CD14-positive monocyte (primary cell): ENCODE results near the gene ONECUT1. TPM values are rescaled to one million over a fixed set of nuclear protein-coding genes. Genes with fewer than 3 reads are reported as not detected.

Experiments used
- DNase-seq, 3 donors: peaks; one replicate each; pipeline ENCODE4 v3.0.0-alpha.2; 2011 to 2022
- H2AFZ ChIP-seq: 2 replicates; pipeline ENCODE4 v1.6.0; 2012; ENCODE audit warnings: mild to moderate bottlenecking, low read depth, low read length, inconsistent platforms; ENCODE audit not compliant: insufficient read depth, poor library complexity, severe bottlenecking
- H3K27ac ChIP-seq, 2 donors: 1 replicate in 1 of 2; 2 replicates in 1 of 2; pipeline ENCODE4 v1.5.1; 2012 to 2013; ENCODE audit warnings: low read length in 2 of 2, control low read depth in 1 of 2, inconsistent platforms in 1 of 2, low read depth in 1 of 2, mild to moderate bottlenecking in 1 of 2
- H3K27me3 ChIP-seq, 2 donors: one replicate each; pipeline versions ENCODE4 v1.6.0 to v1.6.1; 2011 to 2013; ENCODE audit warnings: low read length in 2 of 2; ENCODE audit not compliant: control insufficient read depth in 2 of 2, insufficient read depth in 2 of 2
- H3K36me3 ChIP-seq, 2 donors: replicated peaks in 1 of 2; 1 replicate in 1 of 2; 2 replicates in 1 of 2; pipeline versions ENCODE4 v1.5.1 to v1.6.1; 2012 to 2013; ENCODE audit warnings: low read length in 2 of 2, control low read depth in 1 of 2, inconsistent platforms in 1 of 2, mild to moderate bottlenecking in 1 of 2; ENCODE audit not compliant: insufficient read depth in 2 of 2, control insufficient read depth in 1 of 2
- H3K4me1 ChIP-seq, 2 donors: 1 replicate in 1 of 2; 2 replicates in 1 of 2; pipeline versions ENCODE4 v1.5.1 to v1.6.1; 2012 to 2013; ENCODE audit warnings: low read length in 2 of 2, control low read depth in 1 of 2, inconsistent platforms in 1 of 2, mild to moderate bottlenecking in 1 of 2, moderate library complexity in 1 of 2; ENCODE audit not compliant: insufficient read depth in 2 of 2, control insufficient read depth in 1 of 2
- H3K4me2 ChIP-seq: replicated peaks from 2 replicates; pipeline ENCODE3; 2012; ENCODE audit warnings: low read length, moderate library complexity, mild to moderate bottlenecking; ENCODE audit not compliant: poor library complexity, severe bottlenecking; ENCODE audit errors: extremely low read depth
- H3K4me3 ChIP-seq, 3 experiments: fragments of 200-600 bp in 1 of 3; sonication (generic) in 1 of 3; replicated peaks in 1 of 3; 1 replicate in 2 of 3; 2 replicates in 1 of 3; pipeline ENCODE4 v1.5.1; 2011 to 2013; ENCODE audit warnings: low read length in 3 of 3, mild to moderate bottlenecking in 3 of 3, control low read depth in 2 of 3, low read depth in 2 of 3, inconsistent platforms in 1 of 3, moderate library complexity in 1 of 3
- H3K79me2 ChIP-seq: 2 replicates; pipeline ENCODE4 v1.6.0; 2012; ENCODE audit warnings: mild to moderate bottlenecking, control low read depth, inconsistent platforms, low read length, moderate library complexity; ENCODE audit not compliant: insufficient read depth
- H3K9ac ChIP-seq: 2 replicates; pipeline ENCODE4 v1.6.0; 2017; ENCODE audit warnings: low read length, mild to moderate bottlenecking; ENCODE audit not compliant: insufficient read depth, poor library complexity, severe bottlenecking
- H3K9me3 ChIP-seq, 2 donors: replicated peaks in 1 of 2; 1 replicate in 1 of 2; 2 replicates in 1 of 2; pipeline versions ENCODE4 v1.5.1 to v1.6.1; 2012 to 2013; ENCODE audit warnings: low read length in 2 of 2, control low read depth in 1 of 2; ENCODE audit not compliant: control insufficient read depth in 1 of 2, insufficient read depth in 1 of 2
- H4K20me1 ChIP-seq: 2 replicates; pipeline ENCODE4 v1.6.0; 2012; ENCODE audit warnings: mild to moderate bottlenecking, low read length, control low read depth, moderate library complexity; ENCODE audit not compliant: insufficient read depth
- H3K27ac Mint-ChIP-seq, 7 donors: one replicate each; pipeline ENCODE4 v1.8.0; 2020; ENCODE audit warnings: mild to moderate bottlenecking in 7 of 7, mixed read lengths in 7 of 7, moderate library complexity in 6 of 7, inconsistent platforms in 2 of 7
- H3K27me3 Mint-ChIP-seq, 3 donors: one replicate each; pipeline ENCODE4 v1.8.0; 2021 to 2022; ENCODE audit warnings: low read depth in 3 of 3, mild to moderate bottlenecking in 3 of 3, mixed read lengths in 3 of 3, moderate library complexity in 3 of 3, inconsistent platforms in 1 of 3
- H3K36me3 Mint-ChIP-seq, 2 donors: one replicate each; pipeline ENCODE4 v1.8.0; 2020; ENCODE audit warnings: mixed read lengths in 2 of 2, inconsistent platforms in 1 of 2, mild to moderate bottlenecking in 1 of 2
- H3K4me1 Mint-ChIP-seq: one replicate; pipeline ENCODE4 v1.8.0; 2020; ENCODE audit warnings: mild to moderate bottlenecking, mixed read lengths
- H3K4me3 Mint-ChIP-seq, 2 donors: one replicate each; pipeline ENCODE4 v1.8.0; 2020; ENCODE audit warnings: mild to moderate bottlenecking in 2 of 2, mixed read lengths in 2 of 2, moderate library complexity in 1 of 2
- H3K9me3 Mint-ChIP-seq, 7 donors: one replicate each; pipeline ENCODE4 v1.8.0; 2020 to 2022; ENCODE audit warnings: mixed read lengths in 7 of 7, mild to moderate bottlenecking in 6 of 7, moderate library complexity in 6 of 7, inconsistent platforms in 2 of 7
- WGBS: methylation state at CpG from one replicate; pipeline ENCODE4 v1.1.5; 2013; ENCODE audit warnings: missing lambda C conversion rate; ENCODE audit not compliant: insufficient coverage; 5-methylcytosine and 5-hydroxymethylcytosine counted together
- intact Hi-C, 2 donors: fragments of 100-400 bp; cut with micrococcal nuclease; formaldehyde crosslinking; loops; one replicate each; pipeline versions ENCODE4 v1.15.0 to v1.15.1; 2023
- polyA plus RNA-seq, 3 donors: library from polyadenylated mRNA; depleted of rRNA in 1 of 3; unstranded in 2 of 3; stranded (reverse) in 1 of 3; fragments of 300-500 nt in 2 of 3; fragments of >200 nt in 1 of 3; fragmentation: Illumina TruSeq in 2 of 3; gene quantifications; 1 replicate in 2 of 3; 2 replicates in 1 of 3; pipeline ENCODE4 v1.2.3, GENCODE V29; 2012 to 2021
- TF ChIP-seq, protein P1 (sequence below): fragments of 200-600 bp; IDR thresholded peaks from one replicate; pipeline ENCODE4 v1.8.0; 2022; ENCODE audit warnings: antibody characterized with exemption, mild to moderate bottlenecking

ONECUT1 gene
- polyA plus RNA-seq, 3 donors, result not detected

DNA sequence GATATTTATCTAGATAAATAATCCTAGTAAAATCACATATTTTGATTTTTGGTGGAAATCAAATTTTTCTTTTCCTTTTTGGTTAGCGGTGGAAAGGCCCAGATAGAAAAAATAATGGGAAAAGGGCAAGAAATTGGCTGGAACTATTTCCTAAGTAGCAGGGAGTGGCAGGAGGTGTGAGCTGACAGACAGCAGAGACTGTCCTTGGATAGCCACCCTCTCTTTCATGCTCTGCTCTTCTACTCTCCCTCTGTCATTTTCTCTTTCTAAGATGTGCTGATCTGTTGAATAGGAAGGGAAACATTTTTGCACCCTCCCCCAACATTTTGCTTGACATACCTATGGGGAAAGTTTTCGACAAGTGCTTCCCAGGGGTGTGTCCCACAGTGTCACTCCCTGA lies 18.9 kb upstream of the ONECUT1 start:
- DNase-seq, result no peak
- TF ChIP-seq, protein P1, sequence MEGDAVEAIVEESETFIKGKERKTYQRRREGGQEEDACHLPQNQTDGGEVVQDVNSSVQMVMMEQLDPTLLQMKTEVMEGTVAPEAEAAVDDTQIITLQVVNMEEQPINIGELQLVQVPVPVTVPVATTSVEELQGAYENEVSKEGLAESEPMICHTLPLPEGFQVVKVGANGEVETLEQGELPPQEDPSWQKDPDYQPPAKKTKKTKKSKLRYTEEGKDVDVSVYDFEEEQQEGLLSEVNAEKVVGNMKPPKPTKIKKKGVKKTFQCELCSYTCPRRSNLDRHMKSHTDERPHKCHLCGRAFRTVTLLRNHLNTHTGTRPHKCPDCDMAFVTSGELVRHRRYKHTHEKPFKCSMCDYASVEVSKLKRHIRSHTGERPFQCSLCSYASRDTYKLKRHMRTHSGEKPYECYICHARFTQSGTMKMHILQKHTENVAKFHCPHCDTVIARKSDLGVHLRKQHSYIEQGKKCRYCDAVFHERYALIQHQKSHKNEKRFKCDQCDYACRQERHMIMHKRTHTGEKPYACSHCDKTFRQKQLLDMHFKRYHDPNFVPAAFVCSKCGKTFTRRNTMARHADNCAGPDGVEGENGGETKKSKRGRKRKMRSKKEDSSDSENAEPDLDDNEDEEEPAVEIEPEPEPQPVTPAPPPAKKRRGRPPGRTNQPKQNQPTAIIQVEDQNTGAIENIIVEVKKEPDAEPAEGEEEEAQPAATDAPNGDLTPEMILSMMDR, result no peak
- Mint-ChIP-seq H3K4me3 (peak overlapping the region in 1 of 2 donors; percentile 71), H3K36me3 (no peaks in the 10 kb centered on the region), H3K9me3 (peaks cover 0 to 12% (median 4%) of the 10 kb centered on the region in 7 donors), H3K4me1 (peaks cover 9% of the 10 kb centered on the region), H3K27ac (peak overlapping the region in 1 of 7 donors; percentile 58), H3K27me3 (peaks cover 71 to 91% (median 84%) of the 10 kb centered on the region in 3 donors)
- Histone ChIP-seq H3K27ac (no peak overlapping the region), H3K79me2 (no peaks in the 10 kb centered on the region), H3K4me1 (peaks cover 14 to 22% of the 10 kb centered on the region in 2 donors), H3K9ac (no peak overlapping the region), H3K4me3 (no peak overlapping the region), H4K20me1 (no peaks in the 10 kb centered on the region), H3K9me3 (peaks cover 0 to 13% of the 10 kb centered on the region in 2 donors), H2AFZ (no peak overlapping the region), H3K4me2 (no peak overlapping the region), H3K27me3 (peaks cover 76 to 80% of the 10 kb centered on the region in 2 donors), H3K36me3 (no peaks in the 10 kb centered on the region)
- whole genome bisulfite sequencing, result no CpG with 5 or more reads among the region's 2 CpGs
- intact Hi-C loops, result no loop called here

GRCh38 chr15:52808441-52808840 lies 18.3 kb upstream of the ONECUT1 start:
- 83% methylated on average over 1 of the region's 1 CpG for WGBS
- Mint-ChIP-seq H3K27me3 (peaks cover 71 to 94% (median 85%) of the 10 kb centered on the region in 3 donors), H3K4me3 (peak overlapping the region in 1 of 2 donors; percentile 42)

More at GRCh38 chr15:52808441-52808840, 18.3 kb upstream of the ONECUT1 start:
- peaks cover 0 to 15% (median 6%) of the 10 kb centered on the region in 7 donors for H3K9me3 Mint-ChIP-seq
- Histone ChIP-seq H3K4me2 (no peak overlapping the region), H3K27me3 (peaks cover 82 to 85% of the 10 kb centered on the region in 2 donors), H3K27ac (no peak overlapping the region), H3K4me1 (peaks cover 18 to 28% of the 10 kb centered on the region in 2 donors), H3K9me3 (peaks cover 0 to 18% of the 10 kb centered on the region in 2 donors), H3K4me3 (no peak overlapping the region), H3K9ac (no peak overlapping the region), H3K36me3 (no peaks in the 10 kb centered on the region), H4K20me1 (no peaks in the 10 kb centered on the region), H2AFZ (no peak overlapping the region), H3K79me2 (no peaks in the 10 kb centered on the region)
- no peak for DNase-seq
- peaks cover 13% of the 10 kb centered on the region for H3K4me1 Mint-ChIP-seq
- no peak overlapping the region for H3K27ac Mint-ChIP-seq
- TF ChIP-seq, protein P1, result no peak
- intact Hi-C loops, result no loop called here
- no peaks in the 10 kb centered on the region for H3K36me3 Mint-ChIP-seq
